ENCODE results near the gene THSD4. TPM values are rescaled to one million over a fixed set of nuclear protein-coding genes. Genes with fewer than 3 reads are reported as not detected.

The THSD4 gene
- total and polyA plus RNA-seq, 2 of the 8 experiments (the other 6 are each of a cell fraction or from before 2014, with no cell fraction given): 2.5 to 6.2 TPM

- Histone ChIP-seq H2BK15ac (ENCODE audit: low read length) (no peak overlapping the region), H4K91ac (replicated peaks; ENCODE audit: insufficient read length, low read length) (no peak overlapping the region), H3K79me1 (ENCODE audit: low read depth, low read length) (no peaks in the 10 kb centered on the region), H2BK12ac (ENCODE audit: low read depth, low read length) (no peak overlapping the region), H3K36me3 (ENCODE audit: control insufficient read depth in 2 of 4, insufficient read depth in 4 of 4, low read length in 3 of 4) (no peaks in the 10 kb centered on the region; a peak in 1 of 8 replicates), H3K23ac (ENCODE audit: insufficient read length) (no peak overlapping the region), H3K4me3 (ENCODE audit: extremely low read depth in 1 of 4, insufficient read depth in 2 of 4, low read depth in 3 of 4, low read length in 4 of 4) (no peak overlapping the region), H3K79me2 (ENCODE audit: control insufficient read depth in 1 of 2, insufficient read depth in 2 of 2, low read length in 2 of 2) (no peaks in the 10 kb centered on the region), H3K4ac (replicated peaks; ENCODE audit: insufficient read length, low read depth, low read length) (no peak overlapping the region), H2BK20ac (ENCODE audit: low read length) (no peak overlapping the region), H2AFZ (ENCODE audit: low read length) (no peak overlapping the region), H4K5ac (ENCODE audit: insufficient read length, low read depth, low read length) (no peak overlapping the region), H2BK120ac (replicated peaks; ENCODE audit: low read depth, low read length) (no peak overlapping the region), H3K14ac (ENCODE audit: insufficient read length) (no peak overlapping the region), H3K4me2 (ENCODE audit: insufficient read depth in 1 of 2, low read depth in 2 of 2, low read length in 2 of 2) (no peak overlapping the region), H3K9ac (replicated peaks in 1 of 4; ENCODE audit: extremely low read depth in 1 of 4, low read depth in 3 of 4, low read length in 3 of 4) (no peak overlapping the region), H4K20me1 (replicated peaks in 1 of 2; ENCODE audit: control insufficient read depth in 1 of 2, insufficient read depth in 2 of 2, low read length in 2 of 2) (no peaks in the 10 kb centered on the region), H3K27ac (ENCODE audit: low read depth, low read length) (no peak overlapping the region), H2BK5ac (ENCODE audit: low read depth, low read length) (no peak overlapping the region), H3K27me3 (replicated peaks in 1 of 4; ENCODE audit: control insufficient read depth in 3 of 4, extremely low read depth in 1 of 4, insufficient read depth in 3 of 4, low read length in 3 of 4) (no peaks in the 10 kb centered on the region), H2AK5ac (ENCODE audit: low read depth, low read length) (no peak overlapping the region), H3K56ac (replicated peaks; ENCODE audit: insufficient read length, low read depth, low read length) (no peak overlapping the region), H3K4me1 (replicated peaks in 1 of 4; ENCODE audit: control insufficient read depth in 3 of 4, insufficient read depth in 4 of 4, low read length in 3 of 4) (no peaks in the 10 kb centered on the region), H3K23me2 (ENCODE audit: low read depth, low read length) (no peaks in the 10 kb centered on the region), H4K8ac (ENCODE audit: extremely low read depth, insufficient read depth, low read length) (no peak overlapping the region), H3K18ac (ENCODE audit: extremely low read depth, low read length) (no peak overlapping the region), H3K9me3 (ENCODE audit: insufficient read depth in 2 of 2, low read depth in 1 of 2, low read length in 1 of 2) (peaks cover 0 to 9% of the 10 kb centered on the region in 2 experiments; a peak in 3 of 4 replicates)
- no peak for TF ChIP-seq ATF3 (IDR thresholded peaks at IDR 0.05; ENCODE audit: insufficient read depth, low read depth, low read length)
- TF ChIP-seq HDAC6 (IDR thresholded peaks at IDR 0.05; ENCODE audit: low read depth, low read length): no peak
- TF ChIP-seq BACH1 (IDR thresholded peaks at IDR 0.05; ENCODE audit: low read length): no peak
- no peak for TF ChIP-seq NRF1 (IDR thresholded peaks at IDR 0.05; ENCODE audit: low read depth, low read length)
- no peak for TF ChIP-seq RNF2 (IDR thresholded peaks at IDR 0.05; ENCODE audit: borderline replicate concordance, low read depth, low read length, missing control alignments, poor library complexity, severe bottlenecking)
- no peak for TF ChIP-seq GTF2F1 (IDR thresholded peaks at IDR 0.05; ENCODE audit: borderline replicate concordance, low read depth, low read length)
- no peak for TF ChIP-seq YY1 (IDR thresholded peaks at IDR 0.05; ENCODE audit: low read depth, low read length)
- TF ChIP-seq TAF1 (IDR thresholded peaks at IDR 0.05; ENCODE audit: low read depth, low read length): no peak
- WGBS, 2 experiments (ENCODE audit: extremely low coverage in 1 of 2, insufficient coverage in 1 of 2, insufficient read length in 1 of 2, insufficient replicate concordance in 2 of 2, low coverage in 1 of 2, low lambda C conversion rate in 2 of 2, missing lambda C conversion rate in 1 of 2): 96% methylated on average over 2 of the region's 2 CpGs; no CpG with 5 or more reads in 1 of the 2 experiments
- ChIA-PET CTCF (ENCODE audit: partially characterized antibody) (interaction anchor here (1.9 kb wide), 1 partner anchor 10 kb away, joined by 8 read pairs; no protein-coding TSS in a partner anchor), POLR2A (ENCODE audit: partially characterized antibody) (no interaction called here)
- no peak for FAIRE-seq
- no peak for DNase-seq (ENCODE audit: low read depth in 1 of 2, low spot score in 2 of 2)
These were observed 466.2 kb downstream of the THSD4 start for GRCh38 chr15:71581398-71581930.

Measured in H1 (cell line).